IMR-90 (cell line): Measurements from ENCODE around the gene PATJ.
"Not testable (repeated sequence)": the region's sequence is repeated elsewhere in the genome, so short reads cannot be mapped to it uniquely, and the experiment has no call there.

ENCODE experiments used
- MAFK ChIP-seq: IDR thresholded peaks from 2 replicates; pipeline ENCODE4 v1.6.1; 2012; ENCODE audit warnings: low read depth, low read length, improper control_type of control experiment
- MAZ ChIP-seq: IDR thresholded peaks from 2 replicates; pipeline ENCODE4 v1.6.1; 2012; ENCODE audit warnings: low read depth, mild to moderate bottlenecking, low read length, improper control_type of control experiment, moderate library complexity, borderline replicate concordance
- POLR2A ChIP-seq: IDR thresholded peaks from 2 replicates; pipeline ENCODE4 v1.6.1; 2012; ENCODE audit warnings: mild to moderate bottlenecking, low read depth, low read length
- TF ChIP-seq, protein P1 (sequence below): conservative IDR thresholded peaks from 2 replicates; pipeline ENCODE4 v1.5.1; 2012; ENCODE audit warnings: mild to moderate bottlenecking, low read depth, low read length, improper control_type of control experiment
- TF ChIP-seq, protein P2 (sequence below): fragments of 150-350 bp; IDR thresholded peaks from 2 replicates; pipeline ENCODE4 v1.6.1; 2017; ENCODE audit warnings: mild to moderate bottlenecking, antibody characterized with exemption, low read length, low read depth

DNA sequence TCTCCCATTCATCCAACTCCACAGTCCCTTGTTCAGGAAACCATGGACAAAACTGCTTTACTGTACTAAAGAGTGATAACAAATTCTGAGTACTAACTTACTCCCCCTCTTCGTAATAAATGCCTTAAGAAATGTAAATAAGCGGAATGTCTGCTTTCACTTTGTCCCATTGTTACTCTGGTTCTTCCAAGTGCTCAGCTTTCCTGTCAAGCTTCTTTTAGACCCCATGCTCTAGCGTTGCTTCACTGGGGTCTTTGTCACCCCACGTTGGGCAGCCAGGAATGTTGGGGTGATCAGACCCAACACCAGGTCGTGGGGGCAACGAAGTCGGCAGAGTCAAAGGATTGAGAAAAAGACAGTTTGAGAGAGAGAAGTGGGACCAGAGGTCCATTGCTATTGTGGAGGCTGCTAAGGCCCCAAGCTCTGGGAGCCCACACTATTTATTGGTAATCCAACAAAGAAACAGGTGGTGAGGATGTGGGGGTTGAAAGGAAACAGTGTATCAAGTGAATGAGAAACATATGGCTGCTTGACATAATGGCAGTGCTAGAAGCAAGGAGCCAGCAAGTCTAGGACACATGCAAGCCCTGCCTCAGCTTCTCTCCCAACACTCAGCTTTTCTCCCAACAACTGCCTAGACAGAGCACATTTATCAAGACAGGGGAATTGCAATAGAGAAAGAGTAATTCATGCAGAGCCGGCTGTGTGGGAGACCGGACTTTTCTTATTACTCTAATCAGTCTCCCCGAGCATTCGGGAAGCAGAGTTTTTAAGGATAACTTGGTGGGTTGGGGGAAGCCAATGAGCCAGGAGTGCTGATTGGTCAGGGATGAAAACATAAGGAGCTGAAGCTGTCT is 441.1 kb downstream of the PATJ start:
- TF ChIP-seq, protein P1, sequence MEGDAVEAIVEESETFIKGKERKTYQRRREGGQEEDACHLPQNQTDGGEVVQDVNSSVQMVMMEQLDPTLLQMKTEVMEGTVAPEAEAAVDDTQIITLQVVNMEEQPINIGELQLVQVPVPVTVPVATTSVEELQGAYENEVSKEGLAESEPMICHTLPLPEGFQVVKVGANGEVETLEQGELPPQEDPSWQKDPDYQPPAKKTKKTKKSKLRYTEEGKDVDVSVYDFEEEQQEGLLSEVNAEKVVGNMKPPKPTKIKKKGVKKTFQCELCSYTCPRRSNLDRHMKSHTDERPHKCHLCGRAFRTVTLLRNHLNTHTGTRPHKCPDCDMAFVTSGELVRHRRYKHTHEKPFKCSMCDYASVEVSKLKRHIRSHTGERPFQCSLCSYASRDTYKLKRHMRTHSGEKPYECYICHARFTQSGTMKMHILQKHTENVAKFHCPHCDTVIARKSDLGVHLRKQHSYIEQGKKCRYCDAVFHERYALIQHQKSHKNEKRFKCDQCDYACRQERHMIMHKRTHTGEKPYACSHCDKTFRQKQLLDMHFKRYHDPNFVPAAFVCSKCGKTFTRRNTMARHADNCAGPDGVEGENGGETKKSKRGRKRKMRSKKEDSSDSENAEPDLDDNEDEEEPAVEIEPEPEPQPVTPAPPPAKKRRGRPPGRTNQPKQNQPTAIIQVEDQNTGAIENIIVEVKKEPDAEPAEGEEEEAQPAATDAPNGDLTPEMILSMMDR = not testable (repeated sequence)
- TF ChIP-seq, protein P2, sequence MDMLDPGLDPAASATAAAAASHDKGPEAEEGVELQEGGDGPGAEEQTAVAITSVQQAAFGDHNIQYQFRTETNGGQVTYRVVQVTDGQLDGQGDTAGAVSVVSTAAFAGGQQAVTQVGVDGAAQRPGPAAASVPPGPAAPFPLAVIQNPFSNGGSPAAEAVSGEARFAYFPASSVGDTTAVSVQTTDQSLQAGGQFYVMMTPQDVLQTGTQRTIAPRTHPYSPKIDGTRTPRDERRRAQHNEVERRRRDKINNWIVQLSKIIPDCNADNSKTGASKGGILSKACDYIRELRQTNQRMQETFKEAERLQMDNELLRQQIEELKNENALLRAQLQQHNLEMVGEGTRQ = not testable (repeated sequence)
- not testable (repeated sequence) for TF ChIP-seq MAFK, MAZ, POLR2A
